Choroid plexus epithelial cell (primary cell): ENCODE data around the gene HOXC9.

Experiments used
- DNase-seq: peaks from one replicate; pipeline ENCODE4 v3.0.0-alpha.2; 2010; ENCODE audit warnings: low read depth
- H3K4me3 ChIP-seq: 2 replicates; pipeline ENCODE4 v1.5.1; 2011; ENCODE audit warnings: low read depth, mild to moderate bottlenecking, control low read depth, low read length, moderate library complexity
- TF ChIP-seq, protein P1 (sequence below): conservative IDR thresholded peaks from 2 replicates; pipeline ENCODE4 v1.5.1; 2011; ENCODE audit warnings: low read depth, mild to moderate bottlenecking, control low read depth, inconsistent platforms, low read length, moderate library complexity

HOXC9 gene

DNA sequence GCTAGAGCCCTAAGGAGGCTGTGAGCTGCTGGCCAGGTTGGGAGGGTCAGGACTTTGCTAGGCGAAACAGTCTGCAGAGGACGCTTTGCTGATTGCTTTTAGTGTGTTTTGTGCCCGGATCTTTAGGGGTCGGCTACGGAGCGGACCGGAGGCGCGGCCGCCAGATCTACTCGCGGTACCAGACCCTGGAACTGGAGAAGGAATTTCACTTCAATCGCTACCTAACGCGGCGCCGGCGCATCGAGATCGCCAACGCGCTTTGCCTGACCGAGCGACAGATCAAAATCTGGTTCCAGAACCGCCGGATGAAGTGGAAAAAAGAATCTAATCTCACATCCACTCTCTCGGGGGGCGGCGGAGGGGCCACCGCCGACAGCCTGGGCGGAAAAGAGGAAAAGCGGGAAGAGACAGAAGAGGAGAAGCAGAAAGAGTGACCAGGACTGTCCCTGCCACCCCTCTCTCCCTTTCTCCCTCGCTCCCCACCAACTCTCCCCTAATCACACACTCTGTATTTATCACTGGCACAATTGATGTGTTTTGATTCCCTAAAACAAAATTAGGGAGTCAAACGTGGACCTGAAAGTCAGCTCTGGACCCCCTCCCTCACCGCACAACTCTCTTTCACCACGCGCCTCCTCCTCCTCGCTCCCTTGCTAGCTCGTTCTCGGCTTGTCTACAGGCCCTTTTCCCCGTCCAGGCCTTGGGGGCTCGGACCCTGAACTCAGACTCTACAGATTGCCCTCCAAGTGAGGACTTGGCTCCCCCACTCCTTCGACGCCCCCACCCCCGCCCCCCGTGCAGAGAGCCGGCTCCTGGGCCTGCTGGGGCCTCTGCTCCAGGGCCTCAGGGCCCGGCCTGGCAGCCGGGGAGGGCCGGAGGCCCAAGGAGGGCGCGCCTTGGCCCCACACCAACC is 29.8 kb downstream of the HOXC9 start:
- TF ChIP-seq, protein P1, sequence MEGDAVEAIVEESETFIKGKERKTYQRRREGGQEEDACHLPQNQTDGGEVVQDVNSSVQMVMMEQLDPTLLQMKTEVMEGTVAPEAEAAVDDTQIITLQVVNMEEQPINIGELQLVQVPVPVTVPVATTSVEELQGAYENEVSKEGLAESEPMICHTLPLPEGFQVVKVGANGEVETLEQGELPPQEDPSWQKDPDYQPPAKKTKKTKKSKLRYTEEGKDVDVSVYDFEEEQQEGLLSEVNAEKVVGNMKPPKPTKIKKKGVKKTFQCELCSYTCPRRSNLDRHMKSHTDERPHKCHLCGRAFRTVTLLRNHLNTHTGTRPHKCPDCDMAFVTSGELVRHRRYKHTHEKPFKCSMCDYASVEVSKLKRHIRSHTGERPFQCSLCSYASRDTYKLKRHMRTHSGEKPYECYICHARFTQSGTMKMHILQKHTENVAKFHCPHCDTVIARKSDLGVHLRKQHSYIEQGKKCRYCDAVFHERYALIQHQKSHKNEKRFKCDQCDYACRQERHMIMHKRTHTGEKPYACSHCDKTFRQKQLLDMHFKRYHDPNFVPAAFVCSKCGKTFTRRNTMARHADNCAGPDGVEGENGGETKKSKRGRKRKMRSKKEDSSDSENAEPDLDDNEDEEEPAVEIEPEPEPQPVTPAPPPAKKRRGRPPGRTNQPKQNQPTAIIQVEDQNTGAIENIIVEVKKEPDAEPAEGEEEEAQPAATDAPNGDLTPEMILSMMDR = no peak
- DNase-seq = no peak
- no peak overlapping the region for H3K4me3 ChIP-seq

DNA sequence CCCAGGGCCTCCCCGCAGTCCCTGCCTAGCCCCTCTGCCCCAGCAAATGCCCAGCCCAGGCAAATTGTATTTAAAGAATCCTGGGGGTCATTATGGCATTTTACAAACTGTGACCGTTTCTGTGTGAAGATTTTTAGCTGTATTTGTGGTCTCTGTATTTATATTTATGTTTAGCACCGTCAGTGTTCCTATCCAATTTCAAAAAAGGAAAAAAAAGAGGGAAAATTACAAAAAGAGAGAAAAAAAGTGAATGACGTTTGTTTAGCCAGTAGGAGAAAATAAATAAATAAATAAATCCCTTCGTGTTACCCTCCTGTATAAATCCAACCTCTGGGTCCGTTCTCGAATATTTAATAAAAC is 30.5 kb downstream of the HOXC9 start:
- no peak overlapping the region for H3K4me3 ChIP-seq
- TF ChIP-seq, protein P1 = no peak
- no peak for DNase-seq

DNA sequence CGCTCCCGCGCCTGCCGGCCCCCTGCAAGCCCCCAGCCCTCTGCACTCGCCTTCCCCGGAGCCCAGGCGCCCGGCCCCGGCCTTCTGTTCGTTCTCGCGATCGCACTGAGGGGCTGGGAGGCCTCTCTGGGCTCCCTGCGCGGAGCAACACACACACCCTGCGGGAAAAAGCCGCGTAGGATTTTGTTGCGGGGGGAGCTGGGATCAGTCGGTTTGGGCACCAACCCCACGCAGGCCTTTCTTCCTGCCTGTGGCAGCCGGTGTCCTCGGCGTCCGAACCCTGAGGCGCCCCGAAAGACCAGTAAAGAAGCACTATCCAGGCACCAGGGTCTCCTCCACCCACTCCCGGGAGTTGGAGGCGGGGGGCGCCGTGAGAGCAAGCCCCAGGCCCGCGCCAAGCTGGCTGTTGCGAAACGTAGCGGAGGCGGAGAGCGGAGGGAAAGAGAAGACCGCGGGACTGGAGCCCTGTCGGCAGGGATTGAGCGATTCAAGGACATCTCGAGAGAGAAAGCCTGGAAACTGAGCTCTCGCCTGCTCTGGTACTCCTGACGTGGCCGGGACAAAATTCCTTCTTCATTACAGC is 31.0 kb downstream of the HOXC9 start:
- no peak overlapping the region for H3K4me3 ChIP-seq
- TF ChIP-seq, protein P1 = no peak

DNA sequence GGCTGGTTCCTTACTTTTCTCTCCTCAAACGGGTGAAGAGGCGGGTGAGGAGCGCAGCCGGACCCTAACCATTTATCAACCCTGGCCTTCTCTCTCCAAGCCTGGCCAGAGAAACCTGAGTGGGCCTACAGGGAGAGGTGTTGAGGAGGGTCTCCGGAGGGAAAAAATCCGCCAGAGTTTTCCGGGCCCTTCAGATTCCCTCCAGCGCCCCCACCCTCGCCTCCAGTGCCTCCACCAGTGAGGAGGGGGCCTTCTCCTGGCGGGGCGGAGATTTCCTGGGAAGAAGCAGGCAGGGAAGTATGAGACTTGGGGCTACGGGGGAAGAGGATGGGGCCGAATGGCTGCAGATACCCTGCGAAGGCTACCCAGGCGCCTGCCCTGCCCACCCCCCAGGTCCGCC is 31.5 kb downstream of the HOXC9 start:
- DNase-seq = no peak
- no peak overlapping the region for H3K4me3 ChIP-seq
- TF ChIP-seq, protein P1 = no peak

More for the DNA sequence above, 31.0 kb downstream of the HOXC9 start:
- peak; percentile 3 for DNase-seq

DNA sequence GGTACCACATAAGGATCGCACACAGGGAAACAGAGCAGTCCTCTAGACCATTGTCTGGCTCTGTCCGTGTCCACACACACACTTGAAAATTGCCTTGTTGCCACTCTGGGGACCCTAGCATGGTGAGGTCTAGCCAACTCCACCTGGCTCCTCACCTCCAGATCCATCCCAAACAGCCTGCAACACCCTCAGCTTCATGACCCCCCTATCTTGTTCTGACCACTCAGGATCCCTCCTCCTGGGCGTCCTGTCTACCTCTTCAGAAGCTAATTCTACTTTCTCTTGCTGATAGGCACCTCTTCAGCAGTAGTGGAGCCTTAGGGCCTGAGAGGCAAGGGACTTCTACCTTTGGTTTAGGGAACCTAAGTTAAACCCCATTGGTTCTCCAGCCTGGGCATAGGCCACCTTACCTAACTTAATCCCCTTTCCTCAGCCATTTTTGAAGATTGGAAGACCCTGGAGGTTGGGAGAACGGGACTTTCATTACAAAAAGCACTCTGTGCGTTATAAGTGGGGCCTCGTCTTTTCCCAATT is 32.2 kb downstream of the HOXC9 start:
- no peak overlapping the region for H3K4me3 ChIP-seq

DNA sequence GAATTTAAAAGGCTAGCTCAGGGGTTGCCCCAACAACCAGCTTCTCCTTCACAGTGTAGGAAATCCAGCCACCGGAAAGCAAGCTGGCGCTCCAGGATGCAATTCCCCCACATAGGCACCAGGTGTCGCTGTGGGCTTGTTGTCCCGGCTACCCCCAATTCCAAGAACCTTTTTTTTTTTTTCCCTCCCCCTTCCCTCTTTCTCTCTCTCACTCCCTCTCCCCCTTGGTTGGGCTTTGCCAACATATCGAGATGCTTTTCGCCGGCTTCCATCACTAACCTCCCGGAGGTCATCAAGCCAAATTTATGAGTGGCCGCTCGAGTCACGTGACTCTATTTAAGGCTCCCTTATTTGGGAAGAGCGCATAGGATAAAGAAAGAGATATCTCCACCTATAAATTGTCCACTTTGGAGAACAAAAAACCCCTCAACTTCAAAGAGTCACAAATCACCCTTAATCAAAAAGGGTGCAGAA is 32.7 kb downstream of the HOXC9 start, which contains the start of gene HOXC5:
TSS of gene HOXC5 (plus strand) at position 424 of the 474 bp plus-strand sequence. CDS start 73 bp downstream, outside the sequence.
- H3K4me3 ChIP-seq = no peak within 1 kb of the TSS
- DNase-seq = peak; percentile 41
- TF ChIP-seq, protein P1 = peak; percentile 78

More for the DNA sequence above, 32.2 kb downstream of the HOXC9 start:
- TF ChIP-seq, protein P1 = no peak
- DNase-seq = no peak
